HG03442 (cell line): Measurements from ENCODE around the gene ANP32B.
"Not testable (repeated sequence)": the region's sequence is repeated elsewhere in the genome, so short reads cannot be mapped to it uniquely, and the experiment has no call there.

Experiments
- ATAC-seq: cut with Tn5 transposase; IDR thresholded peaks from one replicate; pipeline ENCODE4 v1.9.1; 2021; ENCODE audit warnings: mild to moderate bottlenecking, moderate library complexity; ENCODE audit not compliant: unreplicated experiment

Gene ANP32B

GRCh38 chr9:97991818-97992217 lies 8.7 kb downstream of the ANP32B start:
- ATAC-seq = no peak

- ATAC-seq = no peak
Observed at GRCh38 chr9:97992219-97992618, 9.1 kb downstream of the ANP32B start.

GRCh38 chr9:97993000-97993399 lies 9.9 kb downstream of the ANP32B start:
- no peak for ATAC-seq

GRCh38 chr9:97994703-97995102 lies 11.6 kb downstream of the ANP32B start:
- ATAC-seq = no peak

GRCh38 chr9:97996676-97997075 lies 13.5 kb downstream of the ANP32B start:
- ATAC-seq = not testable (repeated sequence)

GRCh38 chr9:97997330-97998276 lies 14.5 kb downstream of the ANP32B start:
- ATAC-seq = no peak

- ATAC-seq = no peak
Observed at GRCh38 chr9:98002808-98003207, 19.7 kb downstream of the ANP32B start.

GRCh38 chr9:98006127-98006796 lies 23.1 kb downstream of the ANP32B start:
- ATAC-seq = no peak

GRCh38 chr9:98007251-98007928 lies 24.2 kb downstream of the ANP32B start:
- ATAC-seq = no peak

GRCh38 chr9:98008764-98009163 lies 25.6 kb downstream of the ANP32B start:
- no peak for ATAC-seq

GRCh38 chr9:98009437-98009836 lies 26.3 kb downstream of the ANP32B start:
- ATAC-seq = no peak

GRCh38 chr9:98009936-98010335 lies 26.8 kb downstream of the ANP32B start:
- ATAC-seq = no peak

GRCh38 chr9:98010445-98010844 lies 27.3 kb downstream of the ANP32B start:
- ATAC-seq = no peak

- ATAC-seq = no peak
Observed at GRCh38 chr9:98011122-98011521, 28.0 kb downstream of the ANP32B start.

- no peak for ATAC-seq
Observed at GRCh38 chr9:98016137-98016680, 33.1 kb downstream of the ANP32B start.

- ATAC-seq = no peak
Observed at GRCh38 chr9:98017306-98017705, 34.2 kb downstream of the ANP32B start.

GRCh38 chr9:98018347-98018746 lies 35.2 kb downstream of the ANP32B start:
- ATAC-seq = no peak

- no peak for ATAC-seq
Observed at GRCh38 chr9:98019098-98019497, 36.0 kb downstream of the ANP32B start.

- ATAC-seq = not testable (repeated sequence)
Observed at GRCh38 chr9:98019869-98020268, 36.7 kb downstream of the ANP32B start.

- no peak for ATAC-seq
Observed at GRCh38 chr9:98020476-98021145, 37.5 kb downstream of the ANP32B start.
